Heart left ventricle (tissue), 16 donors: ENCODE data around the gene IRAK2. TPM values are rescaled to one million over a fixed set of nuclear protein-coding genes. Genes with fewer than 3 reads are reported as not detected.

ENCODE experiments used
- ATAC-seq, 4 donors: fragments of 200-7000 bp; cut with Tn5 transposase; one replicate each; pipeline ENCODE4 v1.9.1; 2020 to 2022; ENCODE audit warnings: moderate library complexity in 4 of 4, mild to moderate bottlenecking in 3 of 4, moderate number of reproducible peaks in 1 of 4
- DNase-seq, 5 donors: peaks; one replicate each; pipeline ENCODE4 v3.0.0-alpha.2; 2020
- H3K27ac ChIP-seq, 12 donors: fragments of 200-600 bp; sonication (generic) in 4 of 12; one replicate each; pipeline versions ENCODE4 v1.5.0 to v1.8.0; 2016 to 2022; ENCODE audit warnings: mild to moderate bottlenecking in 2 of 12
- H3K27me3 ChIP-seq, 9 donors: fragments of 200-600 bp; sonication (generic) in 2 of 9; one replicate each; pipeline versions ENCODE4 v1.5.1 to v1.8.0; 2016 to 2022; ENCODE audit warnings: mild to moderate bottlenecking in 3 of 9
- H3K36me3 ChIP-seq, 9 donors: fragments of 200-600 bp; sonication (generic) in 2 of 9; one replicate each; pipeline versions ENCODE4 v1.5.0 to v1.8.0; 2018 to 2022; ENCODE audit warnings: mild to moderate bottlenecking in 2 of 9
- H3K4me1 ChIP-seq, 12 donors: fragments of 200-600 bp; sonication (generic) in 4 of 12; one replicate each; pipeline versions ENCODE4 v1.5.0 to v1.8.0; 2016 to 2022; ENCODE audit warnings: mild to moderate bottlenecking in 3 of 12
- H3K4me3 ChIP-seq, 12 donors: fragments of 200-600 bp; sonication (generic) in 4 of 12; one replicate each; pipeline versions ENCODE4 v1.5.0 to v1.8.0; 2017 to 2022; ENCODE audit warnings: mild to moderate bottlenecking in 9 of 12, moderate library complexity in 4 of 12
- H3K9me3 ChIP-seq, 12 donors: fragments of 200-600 bp; sonication (generic) in 4 of 12; one replicate each; pipeline versions ENCODE4 v1.5.0 to v1.8.0; 2016 to 2022; ENCODE audit warnings: mild to moderate bottlenecking in 1 of 12
- POLR2A ChIP-seq, 2 donors: fragments of 450-650 bp; IDR thresholded peaks; one replicate each; pipeline ENCODE4 v1.6.1; 2017; ENCODE audit warnings: antibody characterized with exemption in 2 of 2, mild to moderate bottlenecking in 2 of 2, moderate library complexity in 2 of 2
- WGBS, 4 donors: extraction: QIAGEN DNeasy Blood & Tissue Kit in 2 of 4; methylation state at CpG; one replicate each; pipeline versions ENCODE4 v1.1.5 to v1.1.7; 2013 to 2018; 5-methylcytosine and 5-hydroxymethylcytosine counted together
- intact Hi-C, 10 donors: fragments of 100-400 bp; cut with DNase I; formaldehyde crosslinking; loops; one replicate each; pipeline versions ENCODE4 v1.11.1 to v1.14.2; 2022
- polyA plus RNA-seq, 2 donors: library from polyadenylated mRNA; stranded (reverse); fragments of 200-250 nt; gene quantifications; one replicate each; pipeline ENCODE4 v1.2.3, GENCODE V29; 2013
- total RNA-seq, 9 donors: library from RNA; depleted of rRNA in 2 of 9; stranded (reverse); fragments of >200 nt in 2 of 9; fragmentation: NEBNext Ultra II Directional in 3 of 9; extraction: Animal tissue kit (Norgen Biotek cat#: 25700) in 3 of 9; gene quantifications; one replicate each; pipeline versions ENCODE4 v1.1.0 to v1.2.4, GENCODE V29; 2016 to 2023
- TF ChIP-seq, protein P1 (sequence below), 12 donors: fragments of 200-600 bp; sonication (generic) in 4 of 12; IDR thresholded peaks; one replicate each; pipeline versions ENCODE4 v1.5.0 to v1.8.0; 2018 to 2022; ENCODE audit warnings: antibody characterized with exemption in 12 of 12, mild to moderate bottlenecking in 5 of 12
- donor health status: ischemic (EF 13 %, LVEDD 7.1; RV severe dilation, severe dysfunction).
- donor health status: healthy with polysubstance abuse.
- donor health status: DM: no; HTN: yes; CAD: no.
- donor health status: DM: no; HTN: no; CAD: no.
- donor health status: ischemic (EF 25% LVEDD 6.9; RV normal size, moderate dysfunction).
- donor health status: ischemic (EF 25% LVEDD 5.7; RV mildly dilated, moderate dysfunction).
- donor health status: healthy.
- donor health status: DM: yes; HTN: yes; CAD: no.
- donor health status: ischemic (EF 35%, LVEDD 5.7; RV mildly dilated, moderate dysfunction).
- donor health status: nonischemic (EF 11% LVEDD 7.7; RV severe dilation, severe dysfunction).
- donor health status: DM: yes; HTN: yes; CAD: no.
- donor health status: PGD.
- donor health status: ischemic (EF 29% LVEDD 5.4; RV normal size, mild dysfunction).
- donor health status: nonischemic (EF 23%, LVEDD 6.1; RV moderate dilation, normal function).

The IRAK2 gene
- total and polyA plus RNA-seq, 11 donors, result 0.46 to 6.3 (median 1.4) TPM

GRCh38 chr3:10283638-10284037 lies 118.9 kb downstream of the IRAK2 start:
- Histone ChIP-seq H3K27ac (no peak overlapping the region), H3K9me3 (no peaks in the 10 kb centered on the region)

GRCh38 chr3:10284496-10284895 lies 119.8 kb downstream of the IRAK2 start:
- H3K36me3 ChIP-seq, result peaks cover 0 to 90% (median 52%) of the 10 kb centered on the region in 9 donors
- no peak overlapping the region for H3K27ac ChIP-seq
- DNase-seq (no peak), ATAC-seq (no peak)
- H3K9me3 ChIP-seq, result no peaks in the 10 kb centered on the region
- TF ChIP-seq, protein P1, sequence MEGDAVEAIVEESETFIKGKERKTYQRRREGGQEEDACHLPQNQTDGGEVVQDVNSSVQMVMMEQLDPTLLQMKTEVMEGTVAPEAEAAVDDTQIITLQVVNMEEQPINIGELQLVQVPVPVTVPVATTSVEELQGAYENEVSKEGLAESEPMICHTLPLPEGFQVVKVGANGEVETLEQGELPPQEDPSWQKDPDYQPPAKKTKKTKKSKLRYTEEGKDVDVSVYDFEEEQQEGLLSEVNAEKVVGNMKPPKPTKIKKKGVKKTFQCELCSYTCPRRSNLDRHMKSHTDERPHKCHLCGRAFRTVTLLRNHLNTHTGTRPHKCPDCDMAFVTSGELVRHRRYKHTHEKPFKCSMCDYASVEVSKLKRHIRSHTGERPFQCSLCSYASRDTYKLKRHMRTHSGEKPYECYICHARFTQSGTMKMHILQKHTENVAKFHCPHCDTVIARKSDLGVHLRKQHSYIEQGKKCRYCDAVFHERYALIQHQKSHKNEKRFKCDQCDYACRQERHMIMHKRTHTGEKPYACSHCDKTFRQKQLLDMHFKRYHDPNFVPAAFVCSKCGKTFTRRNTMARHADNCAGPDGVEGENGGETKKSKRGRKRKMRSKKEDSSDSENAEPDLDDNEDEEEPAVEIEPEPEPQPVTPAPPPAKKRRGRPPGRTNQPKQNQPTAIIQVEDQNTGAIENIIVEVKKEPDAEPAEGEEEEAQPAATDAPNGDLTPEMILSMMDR (IDR thresholded peaks at IDR 0.05), result no peak
- no peak for TF ChIP-seq POLR2A (IDR thresholded peaks at IDR 0.05)
- no peaks in the 10 kb centered on the region for H3K27me3 ChIP-seq
- no peak overlapping the region for H3K4me3 ChIP-seq
- intact Hi-C loops, result no loop called here
- H3K4me1 ChIP-seq, result peaks cover 0 to 23% (median 2%) of the 10 kb centered on the region in 12 donors
- 88 to 95% (median 91%) methylated on average over 7 to 9 of the region's 9 CpGs for WGBS, 4 donors

More at GRCh38 chr3:10283638-10284037, 118.9 kb downstream of the IRAK2 start:
- Histone ChIP-seq H3K36me3 (peaks cover 0 to 90% (median 54%) of the 10 kb centered on the region in 9 donors), H3K4me3 (no peak overlapping the region), H3K4me1 (peaks cover 0 to 23% (median 2%) of the 10 kb centered on the region in 12 donors), H3K27me3 (no peaks in the 10 kb centered on the region)
- intact Hi-C loops, result no loop called here
- DNase-seq (peak in 3 of 5 donors; percentile 30 to 68 (median 34)), ATAC-seq (peak in 2 of 4 donors; percentile 42 to 56)
- TF ChIP-seq, protein P1 (IDR thresholded peaks at IDR 0.05), result no peak
- TF ChIP-seq POLR2A (IDR thresholded peaks at IDR 0.05), result no peak
- WGBS, 4 donors, result 49 to 81% (median 57%) methylated on average over 5 of the region's 5 CpGs

DNA sequence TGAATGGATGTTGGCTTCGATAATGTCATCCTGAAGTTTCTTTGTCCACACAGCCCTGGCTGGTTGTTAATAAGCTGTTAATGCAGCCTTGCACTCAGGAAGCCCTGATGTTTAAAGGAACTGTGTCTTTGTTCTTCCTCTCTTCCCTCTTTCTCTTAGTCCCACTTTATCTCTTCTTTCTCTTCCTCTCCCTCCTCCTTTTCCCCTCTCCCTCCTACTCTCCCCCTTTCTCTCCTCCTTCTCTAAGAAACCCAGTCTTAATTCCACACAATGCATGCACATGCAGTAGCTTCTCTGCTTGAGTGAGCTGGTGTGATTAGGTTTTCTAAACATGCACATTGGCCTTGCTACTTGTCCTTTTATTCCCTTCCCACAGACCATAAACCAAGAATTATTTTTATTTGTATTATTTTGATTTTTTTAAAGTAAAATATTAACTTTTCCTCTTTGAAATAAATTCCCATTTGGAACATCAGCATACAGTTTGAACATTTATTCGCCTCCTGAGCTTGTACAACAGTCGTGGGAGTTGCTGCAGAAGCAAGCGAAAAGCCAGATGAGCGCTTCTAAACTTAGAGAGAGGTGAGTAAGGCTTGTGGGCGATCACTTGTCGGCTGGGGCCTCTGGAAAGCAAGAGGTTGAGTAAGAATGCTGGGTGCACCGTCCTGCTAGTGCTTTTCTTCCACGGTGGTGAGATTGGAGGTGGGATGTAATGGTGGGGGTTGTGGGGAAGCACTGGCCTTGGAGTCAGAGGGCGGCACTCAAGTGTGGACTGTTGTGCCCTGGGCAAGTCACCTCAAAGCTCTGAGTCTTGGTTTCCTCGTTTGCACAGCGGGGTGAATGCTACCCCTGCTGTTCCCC lies 120.8 kb downstream of the IRAK2 start:
- Histone ChIP-seq H3K4me1 (peaks cover 0 to 23% (median 2%) of the 10 kb centered on the region in 12 donors), H3K36me3 (peaks cover 0 to 80% (median 46%) of the 10 kb centered on the region in 9 donors), H3K27me3 (no peaks in the 10 kb centered on the region), H3K4me3 (no peak overlapping the region), H3K27ac (no peak overlapping the region), H3K9me3 (no peaks in the 10 kb centered on the region)
- WGBS, 4 donors, result 86 to 91% (median 88%) methylated on average over 12 of the region's 12 CpGs
- ATAC-seq, result no peak
- no peak for DNase-seq
- intact Hi-C loops, result no loop called here
- TF ChIP-seq, protein P1 (IDR thresholded peaks at IDR 0.05), result no peak

GRCh38 chr3:10286133-10286524 lies 121.4 kb downstream of the IRAK2 start:
- TF ChIP-seq, protein P1 (IDR thresholded peaks at IDR 0.05), result no peak
- TF ChIP-seq POLR2A (IDR thresholded peaks at IDR 0.05), result no peak
- peaks cover 0 to 73% (median 42%) of the 10 kb centered on the region in 9 donors for H3K36me3 ChIP-seq
- no peak overlapping the region for H3K27ac ChIP-seq
- DNase-seq, result no peak
- no peaks in the 10 kb centered on the region for H3K9me3 ChIP-seq
- H3K4me1 ChIP-seq, result peaks cover 0 to 23% (median 2%) of the 10 kb centered on the region in 12 donors
- intact Hi-C loops, result no loop called here
- H3K4me3 ChIP-seq, result no peak overlapping the region
- no peak for ATAC-seq
- no peaks in the 10 kb centered on the region for H3K27me3 ChIP-seq
- WGBS, 4 donors, result 92 to 97% (median 94%) methylated on average over 5 of the region's 5 CpGs
